Kasumi-1 (cell line): ENCODE data around the gene TRPM5.
"Not testable (repeated sequence)": the region's sequence is repeated elsewhere in the genome, so short reads cannot be mapped to it uniquely, and the experiment has no call there.

Experiments used
- DNase-seq, 2 experiments: peaks; one replicate each; lab custom pipeline; 2025; lab: John Stamatoyannopoulos, UW

The TRPM5 gene, protein sequence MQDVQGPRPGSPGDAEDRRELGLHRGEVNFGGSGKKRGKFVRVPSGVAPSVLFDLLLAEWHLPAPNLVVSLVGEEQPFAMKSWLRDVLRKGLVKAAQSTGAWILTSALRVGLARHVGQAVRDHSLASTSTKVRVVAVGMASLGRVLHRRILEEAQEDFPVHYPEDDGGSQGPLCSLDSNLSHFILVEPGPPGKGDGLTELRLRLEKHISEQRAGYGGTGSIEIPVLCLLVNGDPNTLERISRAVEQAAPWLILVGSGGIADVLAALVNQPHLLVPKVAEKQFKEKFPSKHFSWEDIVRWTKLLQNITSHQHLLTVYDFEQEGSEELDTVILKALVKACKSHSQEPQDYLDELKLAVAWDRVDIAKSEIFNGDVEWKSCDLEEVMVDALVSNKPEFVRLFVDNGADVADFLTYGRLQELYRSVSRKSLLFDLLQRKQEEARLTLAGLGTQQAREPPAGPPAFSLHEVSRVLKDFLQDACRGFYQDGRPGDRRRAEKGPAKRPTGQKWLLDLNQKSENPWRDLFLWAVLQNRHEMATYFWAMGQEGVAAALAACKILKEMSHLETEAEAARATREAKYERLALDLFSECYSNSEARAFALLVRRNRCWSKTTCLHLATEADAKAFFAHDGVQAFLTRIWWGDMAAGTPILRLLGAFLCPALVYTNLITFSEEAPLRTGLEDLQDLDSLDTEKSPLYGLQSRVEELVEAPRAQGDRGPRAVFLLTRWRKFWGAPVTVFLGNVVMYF (N-terminal part only)

DNA sequence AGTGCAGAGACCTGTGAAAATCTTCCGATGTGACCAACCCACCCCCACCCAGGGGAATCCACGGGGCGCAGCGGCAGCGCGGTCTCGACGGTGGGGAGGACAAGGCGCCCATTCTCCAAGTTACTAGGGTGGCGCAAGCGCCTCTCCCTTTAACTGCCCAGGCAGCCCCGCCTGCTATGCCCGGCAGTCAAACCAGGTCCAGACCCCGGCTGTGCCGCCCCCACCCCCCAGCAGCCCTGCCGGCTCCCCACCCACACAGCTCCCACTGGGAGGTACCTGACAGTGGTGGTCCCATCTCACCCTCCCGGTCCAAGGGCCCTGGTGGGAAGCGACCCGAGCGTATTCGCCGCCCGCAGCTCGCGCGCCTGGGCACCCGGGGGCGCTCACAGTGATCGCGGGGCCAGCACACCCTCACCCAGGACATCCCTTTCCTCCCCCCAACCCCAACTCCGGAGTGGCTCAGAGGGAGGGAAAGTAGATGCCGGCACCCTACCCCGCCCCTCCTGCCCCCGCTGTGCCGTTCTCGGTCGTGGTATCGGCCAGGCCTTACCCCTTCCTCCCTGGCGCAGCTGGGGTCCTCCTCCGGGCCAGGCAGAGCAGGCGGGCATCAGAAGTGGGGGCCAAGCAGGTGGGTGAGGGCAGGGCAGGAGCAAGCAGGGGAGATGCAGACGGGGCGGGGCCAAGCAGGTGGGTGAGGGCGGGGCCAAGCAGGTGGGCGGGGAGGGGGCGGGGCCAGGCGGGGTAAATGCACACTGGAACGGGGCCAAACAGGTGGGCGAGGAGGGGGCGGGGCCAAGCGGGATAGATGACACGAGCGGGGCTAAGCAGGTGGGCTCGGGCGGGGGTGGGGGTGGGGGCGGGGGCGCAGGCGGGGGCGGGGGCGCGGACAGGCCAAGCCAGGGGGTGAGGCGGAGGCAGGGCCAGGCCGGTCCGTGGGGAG, at the start of gene TRPM5:
TSS of gene TRPM5 (minus strand) at position 634 of the 940 bp plus-strand sequence. CDS start 21,478 bp downstream, outside the sequence.
- no peak for DNase-seq

DNA sequence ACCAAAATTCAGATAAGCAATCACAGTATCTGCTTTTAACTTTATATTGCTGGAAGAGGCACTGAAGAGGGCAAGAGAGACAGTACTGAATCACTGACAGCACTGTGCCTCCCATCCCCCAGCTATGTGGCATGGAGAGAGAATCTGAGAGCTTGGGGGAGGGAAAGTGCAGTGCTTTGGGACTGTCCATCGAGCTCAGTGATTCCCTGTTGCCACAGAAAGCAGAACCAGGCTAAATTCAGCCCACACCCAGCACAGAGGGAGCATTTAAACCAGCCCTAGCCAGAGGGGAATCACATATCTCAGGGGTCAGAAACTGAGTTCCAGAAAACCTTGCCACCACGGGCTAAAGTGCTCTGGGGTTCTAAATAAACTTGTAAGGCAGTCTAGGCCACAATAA, 44.8 kb upstream of the TRPM5 start:
- no peak for DNase-seq

GRCh38 chr11:2488004-2488403, 43.7 kb upstream of the TRPM5 start:
- DNase-seq = no peak

GRCh38 chr11:2484576-2485125, 40.3 kb upstream of the TRPM5 start:
- no peak for DNase-seq

DNA sequence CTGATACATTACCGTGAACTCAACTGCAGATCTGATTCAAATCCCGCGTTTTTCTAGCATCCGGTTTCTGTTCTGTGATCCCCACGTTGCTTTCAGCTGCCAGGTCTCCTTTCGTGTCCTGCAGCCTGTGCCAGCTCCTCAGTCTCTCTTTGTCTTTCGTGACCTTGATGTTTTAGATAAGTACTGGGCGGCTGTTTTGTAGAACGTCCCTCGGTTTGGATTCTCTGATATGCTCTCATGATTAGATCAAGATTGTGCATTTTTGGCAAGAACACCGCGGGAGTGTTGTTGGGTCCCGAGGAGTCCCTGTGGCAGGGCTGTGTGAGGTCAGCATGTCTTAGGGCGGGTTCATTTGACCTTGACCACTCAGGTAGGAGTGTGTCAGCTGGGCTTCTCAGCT, 39.1 kb upstream of the TRPM5 start:
- no peak for DNase-seq

- no peak for DNase-seq
These were observed 38.4 kb upstream of the TRPM5 start for GRCh38 chr11:2482745-2483144.

DNA sequence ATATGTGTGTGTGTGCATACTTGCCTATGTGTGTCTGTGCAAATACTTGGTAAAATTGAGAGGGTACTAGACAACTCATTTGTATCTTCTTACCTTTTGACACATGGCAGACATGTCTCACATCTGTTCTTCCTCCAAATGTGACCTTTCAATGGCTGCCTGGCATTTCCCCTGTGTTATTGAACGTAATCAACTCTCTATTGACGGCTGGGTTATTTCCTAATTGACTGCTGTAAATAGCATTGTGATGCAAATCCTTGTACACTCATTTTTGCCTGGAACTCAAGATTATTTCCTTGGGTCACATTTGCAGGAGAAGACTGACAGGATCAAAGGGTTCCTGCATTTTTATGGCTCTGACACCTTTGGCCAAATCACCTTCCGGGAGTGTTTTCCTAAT, 37.9 kb upstream of the TRPM5 start:
- no peak for DNase-seq

GRCh38 chr11:2481253-2481652, 36.9 kb upstream of the TRPM5 start:
- DNase-seq = no peak

GRCh38 chr11:2480874-2481220, 36.5 kb upstream of the TRPM5 start:
- DNase-seq = peak; percentile 96 to 98

DNA sequence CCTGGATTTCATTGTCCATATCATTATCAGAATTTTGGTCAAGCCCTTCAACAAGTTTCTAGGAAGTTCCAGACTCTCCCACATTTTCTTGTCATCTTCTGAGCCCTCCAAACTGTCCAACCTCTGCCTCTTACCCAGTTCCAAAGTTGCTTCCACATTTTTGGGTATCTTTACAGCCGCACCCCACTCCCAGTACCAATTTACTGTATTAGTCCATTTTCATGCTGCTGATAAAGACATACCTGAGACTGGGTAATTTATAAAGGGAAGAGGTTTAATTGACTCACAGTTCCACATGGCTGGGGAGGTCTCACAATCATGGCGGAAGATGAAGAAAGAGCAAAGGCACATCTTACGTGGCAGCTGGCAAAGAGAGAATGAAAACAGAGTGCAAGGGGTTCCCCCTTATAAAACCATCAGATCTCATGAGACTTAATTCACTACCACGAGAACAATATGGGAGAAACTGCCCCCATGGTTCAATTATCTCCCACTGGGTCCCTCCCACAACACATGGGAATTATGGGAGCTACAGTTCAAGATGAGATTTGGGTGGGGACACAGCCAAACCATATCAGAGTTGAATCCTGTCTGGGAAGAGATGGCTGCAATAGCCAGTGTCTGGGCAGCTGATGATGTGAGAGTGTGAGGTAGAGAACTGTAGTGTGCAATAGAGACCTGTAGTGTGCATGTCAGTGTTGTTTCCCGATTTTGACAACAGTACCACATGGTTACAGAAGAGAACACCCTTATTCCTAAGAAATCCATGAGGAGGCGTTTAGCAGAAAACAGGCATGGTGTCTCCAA, 36.0 kb upstream of the TRPM5 start:
- DNase-seq = not testable (repeated sequence)

GRCh38 chr11:2477936-2478335, 33.6 kb upstream of the TRPM5 start:
- no peak for DNase-seq

DNA sequence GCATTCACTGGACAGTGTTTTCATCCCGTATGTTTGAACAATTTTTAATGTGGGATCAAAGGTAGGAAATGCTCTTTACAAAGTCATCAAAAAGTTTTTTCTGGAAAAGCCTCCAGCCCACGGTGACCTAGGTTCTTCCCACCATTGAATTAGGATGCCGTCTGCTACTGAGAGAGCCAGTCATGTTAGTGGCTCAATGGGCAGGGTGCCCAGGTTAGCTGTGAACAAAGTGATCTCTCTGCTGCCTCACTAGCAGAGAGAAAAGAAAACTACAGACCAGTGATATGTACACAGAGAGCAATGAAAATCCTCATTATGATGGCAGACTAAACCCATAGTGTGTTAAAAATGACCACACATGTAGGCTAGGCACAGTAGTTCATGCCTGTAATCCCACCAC, 32.9 kb upstream of the TRPM5 start:
- DNase-seq = no peak

- no peak for DNase-seq
These were observed 31.0 kb upstream of the TRPM5 start for GRCh38 chr11:2475136-2475918.

GRCh38 chr11:2474059-2474901, 30.0 kb upstream of the TRPM5 start:
- DNase-seq = no peak

- DNase-seq = no peak
These were observed 29.2 kb upstream of the TRPM5 start for GRCh38 chr11:2473361-2474058.

GRCh38 chr11:2472428-2473186, 28.3 kb upstream of the TRPM5 start:
- no peak for DNase-seq

- DNase-seq = no peak
These were observed 27.4 kb upstream of the TRPM5 start for GRCh38 chr11:2471804-2472096.
